Adipocyte (in vitro differentiated cells): Measurements from ENCODE around the gene FGFBP2.
"Not testable (repeated sequence)": the region's sequence is repeated elsewhere in the genome, so short reads cannot be mapped to it uniquely, and the experiment has no call there.

Source experiments
- DNase-seq: peaks from one replicate; pipeline ENCODE4 v3.0.0-alpha.2; 2015; ENCODE audit warnings: low read depth
- H3K27me3 ChIP-seq: replicated peaks from 2 replicates; pipeline ENCODE4 v1.7.0; 2013; ENCODE audit warnings: mild to moderate bottlenecking, low read length, moderate library complexity; ENCODE audit not compliant: control insufficient read depth, insufficient read depth
- H3K36me3 ChIP-seq: 2 replicates; pipeline ENCODE4 v1.7.0; 2013; ENCODE audit warnings: low read length, mild to moderate bottlenecking, moderate library complexity; ENCODE audit not compliant: control insufficient read depth, insufficient read depth, severe bottlenecking
- H3K4me1 ChIP-seq: 2 replicates; pipeline ENCODE4 v1.7.0; 2013; ENCODE audit warnings: mild to moderate bottlenecking, low read length, moderate library complexity; ENCODE audit not compliant: control insufficient read depth, insufficient read depth
- H3K4me3 ChIP-seq: 2 replicates; pipeline ENCODE4 v1.7.0; 2013; ENCODE audit warnings: mild to moderate bottlenecking, low read length, moderate library complexity
- H3K9ac ChIP-seq: 2 replicates; pipeline ENCODE4 v1.7.0; 2013; ENCODE audit warnings: mild to moderate bottlenecking, low read length, moderate library complexity
- H3K9me3 ChIP-seq: 2 replicates; pipeline ENCODE4 v1.7.0; 2013; ENCODE audit warnings: mild to moderate bottlenecking, low read length, moderate library complexity; ENCODE audit not compliant: control insufficient read depth

The FGFBP2 gene

GRCh38 chr4:15926486-15926885 is 36.5 kb downstream of the FGFBP2 start:
- H3K4me3 ChIP-seq = no peak overlapping the region
- H3K9me3 ChIP-seq = no peaks in the 10 kb centered on the region
- no peak for DNase-seq
- no peak overlapping the region for H3K9ac ChIP-seq
- no peaks in the 10 kb centered on the region for H3K27me3 ChIP-seq
- peaks cover 22% of the 10 kb centered on the region for H3K4me1 ChIP-seq
- H3K36me3 ChIP-seq = no peaks in the 10 kb centered on the region

DNA sequence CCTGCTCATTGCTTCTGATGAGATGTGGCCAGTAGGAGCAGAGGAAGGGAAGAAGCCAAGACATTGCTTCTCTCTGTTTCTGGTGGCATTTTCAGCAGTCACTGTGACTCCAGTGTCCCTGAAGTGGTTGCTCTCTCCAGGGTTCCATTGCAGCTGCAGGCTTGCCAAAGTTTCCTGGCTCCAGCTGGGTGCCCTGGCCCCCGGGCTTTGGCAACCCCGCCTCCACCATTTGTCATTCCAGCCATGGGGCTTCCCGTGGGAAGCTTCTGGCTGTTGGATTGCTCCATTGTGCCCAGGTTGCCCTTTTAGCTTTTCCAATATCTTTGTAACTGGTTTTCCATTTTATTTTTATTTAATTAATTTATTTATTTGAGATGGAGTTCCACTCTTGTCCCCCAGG is 37.1 kb downstream of the FGFBP2 start:
- Histone ChIP-seq H3K9ac (no peak overlapping the region), H3K9me3 (no peaks in the 10 kb centered on the region), H3K36me3 (no peaks in the 10 kb centered on the region), H3K27me3 (no peaks in the 10 kb centered on the region), H3K4me1 (peaks cover 26% of the 10 kb centered on the region), H3K4me3 (no peak overlapping the region)
- no peak for DNase-seq

DNA sequence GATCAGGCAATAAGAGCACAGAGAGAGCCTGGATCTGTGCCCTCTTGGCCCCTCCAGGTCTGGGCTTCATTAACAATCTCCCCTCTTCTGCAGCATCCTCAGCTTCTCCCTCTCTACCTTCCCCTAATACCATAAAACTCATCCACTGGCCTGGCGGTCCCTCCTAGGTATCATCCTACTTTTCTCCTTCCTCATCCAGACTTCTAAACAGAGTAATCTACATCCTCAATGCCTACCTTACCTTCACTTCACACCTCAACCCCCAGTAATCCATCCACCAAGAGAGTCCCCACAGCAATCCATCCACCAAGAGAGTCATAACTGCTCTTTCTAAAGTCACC is 41.4 kb downstream of the FGFBP2 start:
- H3K4me3 ChIP-seq = no peak overlapping the region
- no peaks in the 10 kb centered on the region for H3K9me3 ChIP-seq
- H3K27me3 ChIP-seq = no peaks in the 10 kb centered on the region
- no peak for DNase-seq
- H3K36me3 ChIP-seq = no peaks in the 10 kb centered on the region
- H3K4me1 ChIP-seq = peaks cover 18% of the 10 kb centered on the region
- H3K9ac ChIP-seq = no peak overlapping the region

GRCh38 chr4:15920723-15921591 is 42.0 kb downstream of the FGFBP2 start:
- Histone ChIP-seq H3K36me3 (no peaks in the 10 kb centered on the region), H3K27me3 (no peaks in the 10 kb centered on the region), H3K4me3 (peak overlapping the region; percentile 38), H3K9me3 (no peaks in the 10 kb centered on the region), H3K4me1 (peaks cover 18% of the 10 kb centered on the region), H3K9ac (peak overlapping the region; percentile 5)
- DNase-seq = peak; percentile 92

GRCh38 chr4:15918484-15919129 is 44.4 kb downstream of the FGFBP2 start:
- Histone ChIP-seq H3K36me3 (no peaks in the 10 kb centered on the region), H3K27me3 (no peaks in the 10 kb centered on the region), H3K4me1 (peaks cover 14% of the 10 kb centered on the region), H3K9me3 (no peaks in the 10 kb centered on the region), H3K4me3 (no peak overlapping the region), H3K9ac (no peak overlapping the region)
- no peak for DNase-seq

DNA sequence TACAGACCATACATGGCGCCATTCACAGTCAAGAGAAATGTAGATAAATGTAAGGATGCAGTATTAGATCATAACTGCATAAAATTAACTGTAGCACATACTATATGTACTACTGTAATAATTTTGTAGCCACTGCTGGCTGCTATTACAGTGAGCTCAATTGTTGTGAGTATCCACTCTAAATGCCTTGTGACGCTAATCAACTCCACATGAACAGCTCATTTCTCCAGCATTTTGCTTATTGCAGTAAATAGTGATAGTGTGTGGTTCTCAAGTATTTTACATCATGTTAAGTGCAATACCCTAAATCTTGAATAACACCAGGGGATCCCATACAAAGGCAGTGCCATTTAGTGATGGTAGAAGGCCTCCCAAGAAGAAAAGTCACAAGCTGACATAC is 45.7 kb downstream of the FGFBP2 start:
- H3K27me3 ChIP-seq = no peaks in the 10 kb centered on the region
- DNase-seq = no peak
- no peak overlapping the region for H3K9ac ChIP-seq
- no peaks in the 10 kb centered on the region for H3K36me3 ChIP-seq
- H3K4me3 ChIP-seq = no peak overlapping the region
- no peaks in the 10 kb centered on the region for H3K9me3 ChIP-seq
- peaks cover 14% of the 10 kb centered on the region for H3K4me1 ChIP-seq

GRCh38 chr4:15916358-15916757 is 46.6 kb downstream of the FGFBP2 start:
- not testable (repeated sequence) for H3K9ac ChIP-seq, H3K4me3 ChIP-seq, H3K9me3 ChIP-seq, DNase-seq, H3K36me3 ChIP-seq, H3K27me3 ChIP-seq, H3K4me1 ChIP-seq

DNA sequence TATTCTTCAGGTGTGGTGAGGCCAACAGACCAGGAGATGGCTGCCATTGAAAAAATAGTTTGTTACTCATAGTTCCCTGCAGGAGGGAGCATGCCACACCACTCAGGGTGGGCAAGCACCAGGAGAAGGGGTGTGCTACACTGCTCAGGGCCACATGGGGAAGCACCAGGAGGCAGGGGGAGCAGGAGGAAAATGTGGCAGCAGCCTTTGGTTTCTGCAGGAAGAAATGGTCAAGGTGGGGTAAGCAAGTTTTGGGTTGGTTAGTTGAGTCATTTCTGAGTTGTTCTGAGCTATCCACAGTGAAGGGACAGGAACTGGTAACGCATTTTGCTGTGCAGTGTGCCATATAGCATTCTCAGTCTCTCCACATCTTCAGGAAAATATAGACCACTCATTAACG is 48.2 kb downstream of the FGFBP2 start:
- Histone ChIP-seq H3K4me1 (no peaks in the 10 kb centered on the region), H3K36me3 (no peaks in the 10 kb centered on the region), H3K4me3 (no peak overlapping the region), H3K27me3 (no peaks in the 10 kb centered on the region), H3K9ac (no peak overlapping the region), H3K9me3 (no peaks in the 10 kb centered on the region)
- DNase-seq = no peak

GRCh38 chr4:15914291-15914690 is 48.7 kb downstream of the FGFBP2 start:
- H3K4me1 ChIP-seq = no peaks in the 10 kb centered on the region
- H3K27me3 ChIP-seq = no peaks in the 10 kb centered on the region
- no peak for DNase-seq
- no peaks in the 10 kb centered on the region for H3K9me3 ChIP-seq
- no peak overlapping the region for H3K4me3 ChIP-seq
- no peak overlapping the region for H3K9ac ChIP-seq
- H3K36me3 ChIP-seq = no peaks in the 10 kb centered on the region

DNA sequence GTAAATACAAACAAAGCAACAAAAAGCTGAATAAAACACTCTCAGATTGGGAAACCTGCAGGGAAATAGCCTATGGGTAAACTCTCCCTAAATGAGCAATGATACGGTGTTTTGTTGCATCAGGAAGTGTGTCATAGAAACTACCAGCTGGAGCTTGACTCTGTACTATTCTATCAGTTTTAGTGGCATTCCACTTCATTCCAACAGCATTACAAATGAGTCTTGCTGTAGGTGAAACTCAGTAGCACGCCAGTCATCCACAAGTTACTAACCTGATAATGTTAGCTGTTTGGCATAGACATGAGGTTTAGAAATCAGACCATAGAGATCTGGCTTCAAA is 49.4 kb downstream of the FGFBP2 start:
- DNase-seq = peak; percentile 66
- Histone ChIP-seq H3K36me3 (no peaks in the 10 kb centered on the region), H3K4me3 (no peak overlapping the region), H3K27me3 (no peaks in the 10 kb centered on the region), H3K9me3 (no peaks in the 10 kb centered on the region), H3K9ac (no peak overlapping the region), H3K4me1 (no peaks in the 10 kb centered on the region)

DNA sequence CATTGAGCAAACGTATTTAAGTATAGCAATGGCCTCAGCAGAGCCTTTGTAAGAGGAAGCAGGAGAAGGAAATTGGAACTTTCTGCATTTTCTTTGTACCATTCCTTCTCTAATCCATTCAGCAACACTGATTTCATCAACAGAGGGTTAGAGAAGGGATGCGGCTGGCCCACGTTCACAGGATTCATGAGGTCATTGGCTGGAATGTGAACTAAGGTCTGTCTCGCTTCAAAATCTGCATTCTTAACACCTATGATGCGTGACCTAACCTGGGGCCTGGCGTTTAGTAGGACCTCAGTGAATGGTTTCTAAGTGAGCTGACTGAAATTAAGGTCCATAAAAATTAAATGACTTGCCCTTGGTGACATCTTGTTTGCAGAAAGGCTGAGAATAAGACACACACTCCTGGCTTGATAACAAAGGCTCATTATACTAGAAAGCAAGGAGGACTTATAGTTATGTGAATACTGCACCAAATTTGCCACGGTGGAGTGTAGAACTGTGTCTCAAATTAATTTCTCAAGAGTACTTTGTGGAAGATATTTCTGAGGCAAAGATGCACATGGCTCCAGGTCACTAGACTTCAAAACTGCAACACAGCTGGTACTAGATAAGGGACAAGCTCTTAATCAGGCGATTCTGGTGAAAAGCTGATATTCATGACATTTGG is 49.9 kb downstream of the FGFBP2 start:
- Histone ChIP-seq H3K36me3 (no peaks in the 10 kb centered on the region), H3K27me3 (no peaks in the 10 kb centered on the region), H3K9ac (no peak overlapping the region), H3K9me3 (no peaks in the 10 kb centered on the region), H3K4me1 (no peaks in the 10 kb centered on the region), H3K4me3 (no peak overlapping the region)
- DNase-seq = no peak
